ENCODE results near the gene ROR2.

GRCh38 chr9:91867740-91868139 lies 82.3 kb downstream of the ROR2 start:
- TF ChIP-seq EZH2 (IDR thresholded peaks at IDR 0.05; ENCODE audit: insufficient read depth, poor library complexity, severe bottlenecking) (no peak), EZH2phosphoT487 (IDR thresholded peaks at IDR 0.05; ENCODE audit: insufficient read depth, low read depth) (no peak)

All from GM23248 (cell line).